Smooth muscle cell (in vitro differentiated cells): Measurements from ENCODE around the gene CPPED1. TPM values are rescaled to one million over a fixed set of nuclear protein-coding genes. Genes with fewer than 3 reads are reported as not detected.

ENCODE experiments used
- DNase-seq: peaks from one replicate; lab custom pipeline; 2025; ENCODE audit not compliant: unreplicated experiment; lab: John Stamatoyannopoulos, UW
- H2AFZ ChIP-seq: fragments of 200-600 bp; sonication (generic); 2 replicates; pipeline ENCODE4 v1.6.0; 2016; ENCODE audit warnings: antibody characterized with exemption, low read depth, mild to moderate bottlenecking
- H3F3A ChIP-seq: fragments of 200-600 bp; sonication (generic); 2 replicates; pipeline ENCODE4 v1.6.0; 2017; ENCODE audit warnings: antibody characterized with exemption, low read depth
- H3K27ac ChIP-seq: fragments of 200-600 bp; sonication (generic); 2 replicates; pipeline ENCODE4 v1.5.1; 2016; ENCODE audit warnings: low read depth, mild to moderate bottlenecking
- H3K27me3 ChIP-seq: fragments of 200-600 bp; sonication (generic); 2 replicates; pipeline ENCODE4 v1.6.1; 2016; ENCODE audit warnings: low read depth, mild to moderate bottlenecking
- H3K36me3 ChIP-seq: fragments of 200-600 bp; sonication (generic); 2 replicates; pipeline ENCODE4 v1.5.1; 2016; ENCODE audit warnings: low read depth
- H3K4me1 ChIP-seq: fragments of 200-600 bp; sonication (generic); 2 replicates; pipeline ENCODE4 v1.5.1; 2016; ENCODE audit warnings: low read depth
- H3K4me2 ChIP-seq: fragments of 200-600 bp; sonication (generic); 2 replicates; pipeline ENCODE4 v1.6.0; 2016; ENCODE audit warnings: mild to moderate bottlenecking
- H3K4me3 ChIP-seq: fragments of 200-600 bp; sonication (generic); 2 replicates; pipeline ENCODE4 v1.5.1; 2016; ENCODE audit warnings: mild to moderate bottlenecking
- H3K79me2 ChIP-seq: fragments of 200-600 bp; sonication (generic); 2 replicates; pipeline ENCODE4 v1.6.0; 2016; ENCODE audit warnings: low read depth, mild to moderate bottlenecking
- H3K9ac ChIP-seq: fragments of 200-600 bp; sonication (generic); 2 replicates; pipeline ENCODE4 v1.6.0; 2016; ENCODE audit warnings: low read depth
- H3K9me3 ChIP-seq: fragments of 200-600 bp; sonication (generic); replicated peaks from 2 replicates; pipeline ENCODE4 v1.5.1; 2016; ENCODE audit warnings: low read depth
- H4K20me1 ChIP-seq: fragments of 200-600 bp; sonication (generic); 2 replicates; pipeline ENCODE4 v1.6.0; 2016; ENCODE audit warnings: low read depth
- CTCF ChIP-seq: fragments of 200-600 bp; sonication (generic); IDR thresholded peaks from 2 replicates; pipeline ENCODE4 v1.5.1; 2017; ENCODE audit warnings: borderline replicate concordance, mild to moderate bottlenecking, antibody characterized with exemption; ENCODE audit not compliant: insufficient read depth, poor library complexity, severe bottlenecking
- WGBS: methylation state at CpG from one replicate; pipeline ENCODE4 v1.1.7; 2016; ENCODE audit warnings: low lambda C conversion rate; 5-methylcytosine and 5-hydroxymethylcytosine counted together
- polyA plus RNA-seq: library from polyadenylated mRNA; unstranded; fragments of >200 nt; fragmentation: Nextera tagmentation; extraction: Ambion mirVana; gene quantifications from 2 replicates; pipeline ENCODE4 v1.2.1, GENCODE V29; 2016
- total RNA-seq: library from RNA; depleted of rRNA; stranded (reverse); fragments of >200 nt; gene quantifications from 2 replicates; pipeline ENCODE4 v1.2.3, GENCODE V29; 2014

The CPPED1 gene
- total and polyA plus RNA-seq, 2 experiments from 2014 or later: 17.2 to 20.9 TPM

- no peak overlapping the region for H3K9ac ChIP-seq
- no peaks in the 10 kb centered on the region for H4K20me1 ChIP-seq
- no peak overlapping the region for H3K4me2 ChIP-seq
- no peaks in the 10 kb centered on the region for H3K79me2 ChIP-seq
- H3K4me1 ChIP-seq: no peaks in the 10 kb centered on the region
- H3K36me3 ChIP-seq: no peaks in the 10 kb centered on the region
- no peak overlapping the region for H3K27ac ChIP-seq
- H3K27me3 ChIP-seq: no peaks in the 10 kb centered on the region
- no peaks in the 10 kb centered on the region for H3F3A ChIP-seq
- DNase-seq: no peak
- H3K4me3 ChIP-seq: no peak overlapping the region
- H2AFZ ChIP-seq: no peak overlapping the region
- no peak for TF ChIP-seq CTCF
- 94% methylated on average over 5 of the region's 5 CpGs for WGBS
- no peaks in the 10 kb centered on the region for H3K9me3 ChIP-seq
Measured at GRCh38 chr16:12703935-12704334, 99.8 kb downstream of the CPPED1 start.

- H3K36me3 ChIP-seq: no peaks in the 10 kb centered on the region
- WGBS: 93% methylated on average over 3 of the region's 3 CpGs
- H3K4me3 ChIP-seq: no peak overlapping the region
- no peaks in the 10 kb centered on the region for H3K27me3 ChIP-seq
- no peak overlapping the region for H3K9ac ChIP-seq
- no peak overlapping the region for H3K27ac ChIP-seq
- H3K79me2 ChIP-seq: no peaks in the 10 kb centered on the region
- H3K4me2 ChIP-seq: no peak overlapping the region
- H2AFZ ChIP-seq: no peak overlapping the region
- no peaks in the 10 kb centered on the region for H3F3A ChIP-seq
- no peak for TF ChIP-seq CTCF
- no peaks in the 10 kb centered on the region for H3K9me3 ChIP-seq
- H3K4me1 ChIP-seq: no peaks in the 10 kb centered on the region
- H4K20me1 ChIP-seq: no peaks in the 10 kb centered on the region
- no peak for DNase-seq
Measured at GRCh38 chr16:12700161-12700560, 103.5 kb downstream of the CPPED1 start.

GRCh38 chr16:12699161-12699560 is 104.5 kb downstream of the CPPED1 start:
- no peaks in the 10 kb centered on the region for H3K9me3 ChIP-seq
- H4K20me1 ChIP-seq: no peaks in the 10 kb centered on the region
- no peak for TF ChIP-seq CTCF
- no peaks in the 10 kb centered on the region for H3K27me3 ChIP-seq
- no peak overlapping the region for H3K27ac ChIP-seq
- WGBS: 96% methylated on average over 7 of the region's 7 CpGs
- no peak overlapping the region for H2AFZ ChIP-seq
- H3K36me3 ChIP-seq: no peaks in the 10 kb centered on the region
- H3K79me2 ChIP-seq: no peaks in the 10 kb centered on the region
- no peak for DNase-seq
- no peak overlapping the region for H3K4me3 ChIP-seq
- no peaks in the 10 kb centered on the region for H3F3A ChIP-seq
- H3K4me1 ChIP-seq: no peaks in the 10 kb centered on the region
- H3K9ac ChIP-seq: no peak overlapping the region
- no peak overlapping the region for H3K4me2 ChIP-seq

GRCh38 chr16:12697437-12697836 is 106.2 kb downstream of the CPPED1 start:
- H3K36me3 ChIP-seq: no peaks in the 10 kb centered on the region
- no peaks in the 10 kb centered on the region for H3K9me3 ChIP-seq
- no peak for DNase-seq
- no peaks in the 10 kb centered on the region for H3K4me1 ChIP-seq
- no peak overlapping the region for H3K27ac ChIP-seq
- TF ChIP-seq CTCF: no peak
- H3K9ac ChIP-seq: no peak overlapping the region
- H3K4me2 ChIP-seq: no peak overlapping the region
- H3F3A ChIP-seq: no peaks in the 10 kb centered on the region
- no peak overlapping the region for H2AFZ ChIP-seq
- 74% methylated on average over 5 of the region's 5 CpGs for WGBS
- H3K27me3 ChIP-seq: no peaks in the 10 kb centered on the region
- no peak overlapping the region for H3K4me3 ChIP-seq
- no peaks in the 10 kb centered on the region for H4K20me1 ChIP-seq
- no peaks in the 10 kb centered on the region for H3K79me2 ChIP-seq
